Measurements from ENCODE around the gene ZNF672. TPM values are rescaled to one million over a fixed set of nuclear protein-coding genes. Genes with fewer than 3 reads are reported as not detected.
A peak's percentile ranks its signal among the peaks of the same experiment; 100 is the strongest.

Gene ZNF672
- total and polyA plus RNA-seq, 2 of the 13 experiments (the other 11 are each of a cell fraction or from before 2014, with no cell fraction given) = 17.2 to 22.9 TPM

GRCh38 chr1:248873409-248873992 is 35.5 kb downstream of the ZNF672 start:
- in situ Hi-C loops (cut with HindIII; ENCODE audit: extremely low pct_ligation_motif_present, low pct_unique_long_range_greater_than_20kb) = no loop called here
- ATAC-seq = peak; percentile 92
- WGBS (ENCODE audit: low lambda C conversion rate) = 0% methylated on average over 15 of the region's 41 CpGs
- TF ChIP-seq, protein P1, sequence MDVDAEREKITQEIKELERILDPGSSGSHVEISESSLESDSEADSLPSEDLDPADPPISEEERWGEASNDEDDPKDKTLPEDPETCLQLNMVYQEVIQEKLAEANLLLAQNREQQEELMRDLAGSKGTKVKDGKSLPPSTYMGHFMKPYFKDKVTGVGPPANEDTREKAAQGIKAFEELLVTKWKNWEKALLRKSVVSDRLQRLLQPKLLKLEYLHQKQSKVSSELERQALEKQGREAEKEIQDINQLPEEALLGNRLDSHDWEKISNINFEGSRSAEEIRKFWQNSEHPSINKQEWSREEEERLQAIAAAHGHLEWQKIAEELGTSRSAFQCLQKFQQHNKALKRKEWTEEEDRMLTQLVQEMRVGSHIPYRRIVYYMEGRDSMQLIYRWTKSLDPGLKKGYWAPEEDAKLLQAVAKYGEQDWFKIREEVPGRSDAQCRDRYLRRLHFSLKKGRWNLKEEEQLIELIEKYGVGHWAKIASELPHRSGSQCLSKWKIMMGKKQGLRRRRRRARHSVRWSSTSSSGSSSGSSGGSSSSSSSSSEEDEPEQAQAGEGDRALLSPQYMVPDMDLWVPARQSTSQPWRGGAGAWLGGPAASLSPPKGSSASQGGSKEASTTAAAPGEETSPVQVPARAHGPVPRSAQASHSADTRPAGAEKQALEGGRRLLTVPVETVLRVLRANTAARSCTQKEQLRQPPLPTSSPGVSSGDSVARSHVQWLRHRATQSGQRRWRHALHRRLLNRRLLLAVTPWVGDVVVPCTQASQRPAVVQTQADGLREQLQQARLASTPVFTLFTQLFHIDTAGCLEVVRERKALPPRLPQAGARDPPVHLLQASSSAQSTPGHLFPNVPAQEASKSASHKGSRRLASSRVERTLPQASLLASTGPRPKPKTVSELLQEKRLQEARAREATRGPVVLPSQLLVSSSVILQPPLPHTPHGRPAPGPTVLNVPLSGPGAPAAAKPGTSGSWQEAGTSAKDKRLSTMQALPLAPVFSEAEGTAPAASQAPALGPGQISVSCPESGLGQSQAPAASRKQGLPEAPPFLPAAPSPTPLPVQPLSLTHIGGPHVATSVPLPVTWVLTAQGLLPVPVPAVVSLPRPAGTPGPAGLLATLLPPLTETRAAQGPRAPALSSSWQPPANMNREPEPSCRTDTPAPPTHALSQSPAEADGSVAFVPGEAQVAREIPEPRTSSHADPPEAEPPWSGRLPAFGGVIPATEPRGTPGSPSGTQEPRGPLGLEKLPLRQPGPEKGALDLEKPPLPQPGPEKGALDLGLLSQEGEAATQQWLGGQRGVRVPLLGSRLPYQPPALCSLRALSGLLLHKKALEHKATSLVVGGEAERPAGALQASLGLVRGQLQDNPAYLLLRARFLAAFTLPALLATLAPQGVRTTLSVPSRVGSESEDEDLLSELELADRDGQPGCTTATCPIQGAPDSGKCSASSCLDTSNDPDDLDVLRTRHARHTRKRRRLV (CRISPR knock-in tag; IDR thresholded peaks at IDR 0.05) = peak; percentile 86; the same call in 1 of the 2 replicates
- TF ChIP-seq SALL1 (CRISPR knock-in tag; IDR thresholded peaks at IDR 0.05) (peak; percentile 75), TBX3 (IDR thresholded peaks at IDR 0.05; ENCODE audit: borderline replicate concordance) (no peak), DPF2 (CRISPR knock-in tag; IDR thresholded peaks at IDR 0.05; ENCODE audit: borderline replicate concordance, low read depth) (no peak), ZFP36 (IDR thresholded peaks at IDR 0.05; ENCODE audit: borderline replicate concordance, low read depth, low read length, partially characterized antibody) (peak; percentile 8), ZNF543 (CRISPR knock-in tag; IDR thresholded peaks at IDR 0.05) (peak; percentile 90), ATF2 (CRISPR knock-in tag; IDR thresholded peaks at IDR 0.05) (0 out of 2 replicates have a peak, but pooled peaks have one; percentile 6), SP2 (CRISPR knock-in tag; IDR thresholded peaks at IDR 0.05) (peak; percentile 56), STAT5B (CRISPR knock-in tag; IDR thresholded peaks at IDR 0.05) (no peak), ZNF431 (CRISPR knock-in tag; IDR thresholded peaks at IDR 0.05; ENCODE audit: borderline replicate concordance, low read depth) (peak; percentile 22; the same call in 1 of the 2 replicates), NFE2L1 (CRISPR knock-in tag; IDR thresholded peaks at IDR 0.05; ENCODE audit: borderline replicate concordance) (peak; percentile 47; the same call in 1 of the 2 replicates), ZNF672 (CRISPR knock-in tag; IDR thresholded peaks at IDR 0.05) (peak; percentile 15; the same call in 1 of the 2 replicates), HMGA1 (CRISPR knock-in tag; conservative IDR thresholded peaks at IDR 0.05) (no peak), ZNF207 (IDR thresholded peaks at IDR 0.05; ENCODE audit: borderline replicate concordance) (no peak), AGO2 (optimal IDR thresholded peaks at IDR 0.05; ENCODE audit: low read depth, low read length) (no peak), THAP11 (CRISPR knock-in tag; IDR thresholded peaks at IDR 0.05) (peak; percentile 22; the same call in 1 of the 2 replicates), ZNF572 (CRISPR knock-in tag; IDR thresholded peaks at IDR 0.05) (0 out of 2 replicates have a peak, but pooled peaks have one; percentile 57), ZNF788 (CRISPR knock-in tag; IDR thresholded peaks at IDR 0.05; ENCODE audit: borderline replicate concordance) (peak; percentile 24; the same call in 1 of the 2 replicates), PHB2 (IDR thresholded peaks at IDR 0.05; ENCODE audit: partially characterized antibody) (no peak)

More at GRCh38 chr1:248873409-248873992, 35.5 kb downstream of the ZNF672 start:
- intact Hi-C loops (cut with micrococcal nuclease; ENCODE audit: unreplicated experiment) = loop anchor here (1.0 to 2.0 kb wide), 4 partner anchors 10 to 49 kb away; partner anchors contain the start of genes PGBD2, SH3BP5L and ZNF692
- Histone ChIP-seq H3K4me3 (replicated peaks in 1 of 3; ENCODE audit: insufficient read depth in 1 of 3, low read depth in 2 of 3, low read length in 3 of 3) (peak overlapping the region; percentile 60 to 87 (median 85)), H3K27ac (ENCODE audit: extremely low read length, insufficient read depth, low read length) (peak overlapping the region; percentile 95), H3K36me3 (replicated peaks in 1 of 2; ENCODE audit: control insufficient read depth in 1 of 2, insufficient read depth in 2 of 2, low read length in 2 of 2) (no peaks in the 10 kb centered on the region), H3K9ac (ENCODE audit: insufficient read depth, low read depth, low read length) (peak overlapping the region; percentile 89), H3K27me3 (ENCODE audit: control insufficient read depth in 1 of 2, insufficient read depth in 2 of 2, low read length in 2 of 2) (no peaks in the 10 kb centered on the region; a peak in 1 of 5 replicates), H3K4me2 (ENCODE audit: low read depth, low read length) (peak overlapping the region; percentile 96), H2AFZ (ENCODE audit: low read length) (peak overlapping the region; percentile 88), H4K20me1 (ENCODE audit: insufficient read depth, low read length) (no peaks in the 10 kb centered on the region), H3K9me3 (ENCODE audit: low read length) (no peaks in the 10 kb centered on the region), H3K4me1 (ENCODE audit: insufficient read depth, low read length) (peaks cover 9% of the 10 kb centered on the region), H3K79me2 (ENCODE audit: insufficient read depth, low read length) (no peaks in the 10 kb centered on the region)
- FAIRE-seq (peak; percentile 63), DNase-seq (ENCODE audit: low spot score) (peak; percentile 92)
- BruUV-seq (replicated peaks) = TSS peak; percentile 74
- CTCF ChIA-PET (ENCODE audit: low intra/inter-chr PET ratio, low total read pairs) = interaction anchor here (1.6 kb wide), 1 partner anchor 15 kb away, joined by 3 read pairs; the partner anchor contains the start of gene ZNF692
- POLR2A ChIA-PET = interaction anchor here (0.8 to 3.3 kb wide), 6 partner anchors 9 to 47 kb away, joined by 3 to 44 read pairs (median 20); partner anchors contain the start of genes PGBD2, SH3BP5L, ZNF672 and ZNF692

All from HepG2 (cell line).